ENCODE data around the gene MSH2. TPM values are rescaled to one million over a fixed set of nuclear protein-coding genes. Genes with fewer than 3 reads are reported as not detected.

Gene MSH2
- total RNA-seq, 4 donors from 2014 or later, result 8.2 to 15.3 (median 14.2) TPM

- DNase-seq (ENCODE audit: low spot score in 2 of 2), result no peak
- Histone ChIP-seq H3K4me3 (no peak overlapping the region), H3K9me3 (no peaks in the 10 kb centered on the region), H3K27ac (no peak overlapping the region), H3K4me1 (no peaks in the 10 kb centered on the region), H3K36me3 (no peaks in the 10 kb centered on the region), H3K27me3 (no peaks in the 10 kb centered on the region)
- no peak for TF ChIP-seq EP300 (IDR thresholded peaks at IDR 0.05)
- TF ChIP-seq POLR2A (IDR thresholded peaks at IDR 0.05), result no peak
- TF ChIP-seq, protein P1, sequence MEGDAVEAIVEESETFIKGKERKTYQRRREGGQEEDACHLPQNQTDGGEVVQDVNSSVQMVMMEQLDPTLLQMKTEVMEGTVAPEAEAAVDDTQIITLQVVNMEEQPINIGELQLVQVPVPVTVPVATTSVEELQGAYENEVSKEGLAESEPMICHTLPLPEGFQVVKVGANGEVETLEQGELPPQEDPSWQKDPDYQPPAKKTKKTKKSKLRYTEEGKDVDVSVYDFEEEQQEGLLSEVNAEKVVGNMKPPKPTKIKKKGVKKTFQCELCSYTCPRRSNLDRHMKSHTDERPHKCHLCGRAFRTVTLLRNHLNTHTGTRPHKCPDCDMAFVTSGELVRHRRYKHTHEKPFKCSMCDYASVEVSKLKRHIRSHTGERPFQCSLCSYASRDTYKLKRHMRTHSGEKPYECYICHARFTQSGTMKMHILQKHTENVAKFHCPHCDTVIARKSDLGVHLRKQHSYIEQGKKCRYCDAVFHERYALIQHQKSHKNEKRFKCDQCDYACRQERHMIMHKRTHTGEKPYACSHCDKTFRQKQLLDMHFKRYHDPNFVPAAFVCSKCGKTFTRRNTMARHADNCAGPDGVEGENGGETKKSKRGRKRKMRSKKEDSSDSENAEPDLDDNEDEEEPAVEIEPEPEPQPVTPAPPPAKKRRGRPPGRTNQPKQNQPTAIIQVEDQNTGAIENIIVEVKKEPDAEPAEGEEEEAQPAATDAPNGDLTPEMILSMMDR (IDR thresholded peaks at IDR 0.05), result no peak
- 89 to 93% methylated on average over 1 of the region's 1 CpG for WGBS, 2 donors
These were observed 13.3 kb upstream of the MSH2 start for GRCh38 chr2:47389692-47390091.

DNA sequence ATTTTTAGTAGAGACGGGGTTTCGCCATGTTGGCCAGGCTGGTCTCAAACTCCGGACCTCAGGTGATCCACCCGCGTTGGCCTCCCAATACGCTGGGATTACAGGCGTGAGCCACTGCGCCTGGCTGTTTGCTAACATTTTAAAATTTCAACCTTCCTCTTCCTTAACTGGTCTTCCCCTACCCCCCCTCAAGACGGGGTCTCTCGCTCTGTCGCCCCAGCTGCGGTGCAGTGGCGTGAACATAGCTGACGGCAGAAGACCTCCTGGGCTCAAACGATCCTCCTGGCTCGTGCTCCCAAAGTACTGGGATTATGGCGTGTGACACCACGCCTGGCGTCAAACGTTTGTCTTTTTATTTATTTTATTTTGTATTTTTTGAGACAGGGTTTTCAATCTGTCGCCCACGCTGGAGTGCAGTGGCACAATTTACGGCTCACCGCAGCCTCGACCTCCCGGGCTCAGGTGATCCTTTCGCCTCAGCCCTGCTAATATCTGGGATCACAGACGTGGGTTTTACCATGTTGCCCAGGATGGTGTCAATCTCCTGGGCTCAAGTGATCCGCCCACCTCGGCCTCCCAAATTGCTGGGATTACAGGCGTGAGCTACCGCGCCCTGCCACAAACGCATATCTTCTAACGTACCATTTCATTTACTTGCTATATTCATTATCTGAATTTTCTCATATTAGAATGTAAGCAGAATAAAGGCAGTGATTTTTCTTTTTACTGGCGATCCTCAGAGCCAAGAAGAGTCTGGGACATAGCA is 984 bp upstream of the MSH2 start:
- peak overlapping the region in 3 of 4 donors; percentile 70 to 79 (median 74) for H3K27ac ChIP-seq

GRCh38 chr2:47402555-47402804 is 476 bp upstream of the MSH2 start:
- Histone ChIP-seq H3K4me1 (peaks cover 0 to 22% (median 9%) of the 10 kb centered on the region in 4 donors), H3K4me3 (peak overlapping the region; percentile 67 to 87 (median 76)), H3K9me3 (no peaks in the 10 kb centered on the region), H3K27ac (peak overlapping the region in 3 of 4 donors; percentile 70 to 79 (median 74)), H3K36me3 (peaks cover 0 to 6% (median 0%) of the 10 kb centered on the region in 3 donors), H3K27me3 (no peaks in the 10 kb centered on the region)
- 3 to 4% methylated on average over 8 of the region's 8 CpGs for WGBS, 2 donors
- TF ChIP-seq, protein P1 (IDR thresholded peaks at IDR 0.05), result no peak
- TF ChIP-seq POLR2A (IDR thresholded peaks at IDR 0.05) (no peak), EP300 (IDR thresholded peaks at IDR 0.05) (no peak)
- DNase-seq (ENCODE audit: low spot score in 2 of 2), result no peak

More for the DNA sequence above, 984 bp upstream of the MSH2 start:
- Histone ChIP-seq H3K9me3 (no peaks in the 10 kb centered on the region), H3K4me1 (peaks cover 0 to 22% (median 9%) of the 10 kb centered on the region in 4 donors), H3K4me3 (peak overlapping the region; percentile 67 to 87 (median 76)), H3K36me3 (peaks cover 0 to 6% (median 0%) of the 10 kb centered on the region in 3 donors), H3K27me3 (no peaks in the 10 kb centered on the region)
- 70 to 71% methylated on average over 36 of the region's 36 CpGs for WGBS, 2 donors
- DNase-seq (ENCODE audit: low spot score in 2 of 2), result no peak
- TF ChIP-seq POLR2A (IDR thresholded peaks at IDR 0.05) (no peak), EP300 (IDR thresholded peaks at IDR 0.05) (no peak)
- TF ChIP-seq, protein P1 (IDR thresholded peaks at IDR 0.05), result no peak

- Histone ChIP-seq H3K4me3 (peak overlapping the region; percentile 67 to 87 (median 76)), H3K4me1 (peaks cover 0 to 22% (median 9%) of the 10 kb centered on the region in 4 donors), H3K27me3 (no peaks in the 10 kb centered on the region), H3K36me3 (peaks cover 0 to 8% (median 0%) of the 10 kb centered on the region in 3 donors), H3K27ac (peak overlapping the region in 3 of 4 donors; percentile 10 to 79 (median 76)), H3K9me3 (no peaks in the 10 kb centered on the region)
- TF ChIP-seq EP300 (IDR thresholded peaks at IDR 0.05), result no peak
- TF ChIP-seq, protein P1 (IDR thresholded peaks at IDR 0.05), result no peak
- TF ChIP-seq POLR2A (IDR thresholded peaks at IDR 0.05), result no peak
- no peak for DNase-seq (ENCODE audit: low spot score in 2 of 2)
- WGBS, 2 donors, result 4 to 5% methylated on average over 22 to 24 of the region's 24 CpGs
These were observed 745 bp downstream of the MSH2 start for GRCh38 chr2:47403609-47404193.

DNA sequence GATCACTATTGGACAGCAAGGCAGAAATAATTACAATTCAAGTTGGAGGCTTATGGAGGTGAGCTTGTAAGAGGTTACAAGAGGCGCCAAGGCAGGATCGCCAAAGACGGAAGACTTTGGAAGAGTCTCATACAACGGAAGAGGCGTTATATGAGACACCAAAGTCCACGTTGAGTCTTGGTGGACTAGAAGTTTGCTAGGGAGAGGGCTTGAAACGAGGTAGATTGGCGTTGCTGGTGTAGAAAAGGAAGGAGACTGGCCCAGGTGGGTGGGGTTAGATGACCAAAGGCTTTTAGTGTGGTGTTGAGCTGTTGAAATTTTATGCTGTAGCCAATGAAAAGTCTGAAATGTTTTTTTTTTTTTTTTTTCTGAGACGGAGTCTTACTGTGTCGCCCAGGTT is 1.4 kb downstream of the MSH2 start:
- no peaks in the 10 kb centered on the region for H3K9me3 ChIP-seq

More for the DNA sequence above, 1.4 kb downstream of the MSH2 start:
- Histone ChIP-seq H3K4me3 (peak overlapping the region; percentile 67 to 87 (median 76)), H3K36me3 (peaks cover 0 to 14% (median 0%) of the 10 kb centered on the region in 3 donors), H3K27me3 (no peaks in the 10 kb centered on the region), H3K4me1 (peaks cover 0 to 22% (median 9%) of the 10 kb centered on the region in 4 donors), H3K27ac (no peak overlapping the region)
- TF ChIP-seq, protein P1 (IDR thresholded peaks at IDR 0.05), result no peak
- TF ChIP-seq EP300 (IDR thresholded peaks at IDR 0.05) (no peak), POLR2A (IDR thresholded peaks at IDR 0.05) (no peak)
- no peak for DNase-seq (ENCODE audit: low spot score in 2 of 2)
- 89 to 90% methylated on average over 10 of the region's 10 CpGs for WGBS, 2 donors

Measured in tibial nerve (tissue), 4 donors.